HCEC 1CT (cell line): ENCODE data around the gene CLEC4A.
"Not testable (repeated sequence)": the region's sequence is repeated elsewhere in the genome, so short reads cannot be mapped to it uniquely, and the experiment has no call there.

ENCODE experiments used
- DNase-seq: peaks from one replicate; pipeline ENCODE4 v3.0.0-alpha.2; 2017

Gene CLEC4A

GRCh38 chr12:8134398-8134930 is 11.0 kb downstream of the CLEC4A start:
- DNase-seq, result not testable (repeated sequence)

DNA sequence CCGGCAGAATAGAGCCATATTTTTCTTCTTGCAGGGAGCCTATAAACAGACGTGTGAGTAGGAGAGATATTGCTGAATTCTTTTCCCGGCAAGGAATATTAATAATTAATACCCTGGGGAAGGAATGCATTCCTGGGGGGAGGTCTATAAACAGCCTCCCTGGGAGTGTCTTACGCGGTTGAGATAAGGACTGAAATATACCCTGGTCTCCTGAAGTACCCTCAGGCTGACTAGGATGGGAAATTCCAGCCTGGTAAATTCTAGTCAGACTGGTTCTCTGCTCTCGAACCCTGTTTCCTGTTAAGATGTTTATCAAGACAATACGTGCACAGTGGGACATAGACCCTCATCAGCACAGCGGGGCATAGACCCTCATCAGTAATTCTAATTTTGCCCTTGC is 18.2 kb downstream of the CLEC4A start:
- not testable (repeated sequence) for DNase-seq

DNA sequence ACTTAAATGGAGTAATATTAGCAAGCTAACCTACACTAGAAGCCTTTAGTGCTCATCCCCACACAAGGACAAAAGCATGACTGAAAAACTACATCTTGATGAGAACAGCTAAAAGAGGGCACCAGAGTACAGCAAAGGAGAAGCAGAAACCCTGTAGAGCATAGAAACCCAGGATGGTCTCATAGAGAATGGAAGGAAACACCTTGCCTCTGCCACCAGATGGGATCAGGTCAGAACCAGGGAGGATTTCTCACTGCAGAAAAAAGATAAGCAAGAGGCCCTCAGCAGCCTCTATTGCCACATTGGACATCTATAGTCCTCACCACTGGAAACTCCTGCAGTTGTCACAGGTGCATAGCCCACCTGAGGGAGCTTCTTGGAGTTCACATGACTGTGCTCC is 19.8 kb downstream of the CLEC4A start:
- DNase-seq, result no peak

DNA sequence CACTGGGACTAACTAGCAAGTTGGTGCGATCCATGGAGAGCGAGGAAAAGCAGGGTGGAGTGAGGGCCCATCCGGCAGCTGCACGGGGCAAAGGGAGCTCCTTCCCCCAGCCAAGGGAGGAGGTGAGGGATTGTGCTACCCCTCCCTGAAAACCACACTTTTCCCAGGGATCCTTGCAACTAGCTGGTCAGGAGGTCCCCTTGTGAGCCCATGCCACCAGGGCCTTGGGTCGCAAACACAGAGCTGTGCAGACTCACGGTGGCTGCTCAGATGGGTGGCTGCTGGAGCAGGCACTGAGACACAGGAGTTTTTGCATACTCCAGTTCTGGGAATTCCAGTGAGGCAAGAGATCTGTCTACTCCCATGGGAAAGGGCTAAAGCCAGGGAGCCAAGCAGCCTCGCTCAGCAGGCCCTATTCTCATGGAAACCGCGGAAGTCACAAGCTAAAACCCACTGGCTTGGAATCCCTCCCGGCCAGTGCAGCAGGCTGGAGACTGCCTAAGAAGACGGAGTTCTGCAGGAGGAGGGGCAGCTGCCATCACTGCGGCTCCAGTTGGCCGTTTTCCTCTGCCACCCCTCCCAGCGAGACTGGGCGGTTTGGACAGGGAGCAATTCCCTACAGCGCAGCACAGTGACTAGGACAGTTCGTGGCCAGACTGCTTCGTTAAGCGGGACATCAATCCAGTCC is 22.5 kb downstream of the CLEC4A start:
- DNase-seq, result peak; percentile 8

GRCh38 chr12:8146442-8146771 is 23.0 kb downstream of the CLEC4A start:
- DNase-seq, result no peak

DNA sequence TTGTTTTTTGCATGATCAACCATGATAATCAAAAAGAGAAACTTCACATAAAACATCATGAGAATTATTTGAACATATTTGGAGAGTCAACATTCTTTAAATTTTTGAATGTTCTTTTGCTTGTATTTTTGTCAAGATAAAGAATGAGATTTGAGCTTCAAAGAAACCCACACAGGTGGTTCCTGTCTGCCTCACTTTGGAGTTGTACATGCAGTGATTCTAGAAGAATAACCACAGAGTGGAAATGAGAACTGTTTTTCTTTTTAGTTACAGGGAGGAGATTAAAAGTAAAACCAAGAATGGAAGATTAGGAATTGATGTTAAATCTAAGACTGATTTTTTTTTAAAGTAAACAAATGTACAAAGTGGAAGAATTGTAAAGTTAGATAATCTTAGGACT is 31.1 kb downstream of the CLEC4A start:
- no peak for DNase-seq

DNA sequence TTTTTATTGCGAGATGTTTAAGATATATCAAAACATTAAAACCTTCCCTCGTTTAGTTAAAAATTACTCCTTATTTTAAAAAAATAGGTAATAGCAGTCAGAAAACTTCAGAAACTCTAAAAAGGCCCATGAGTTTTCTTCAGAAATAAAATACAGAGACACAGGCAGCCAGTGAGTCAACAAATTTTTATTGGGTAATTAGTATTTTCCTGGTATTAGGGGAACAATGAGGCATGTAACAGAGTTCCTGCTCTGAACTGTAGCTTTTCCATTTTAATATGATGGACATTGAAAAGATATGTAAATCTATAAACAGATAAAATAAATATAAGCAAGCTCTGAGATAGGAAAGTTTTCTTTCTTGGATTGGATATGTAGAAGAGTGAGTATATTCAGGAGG is 33.0 kb downstream of the CLEC4A start:
- DNase-seq, result peak; percentile 28

DNA sequence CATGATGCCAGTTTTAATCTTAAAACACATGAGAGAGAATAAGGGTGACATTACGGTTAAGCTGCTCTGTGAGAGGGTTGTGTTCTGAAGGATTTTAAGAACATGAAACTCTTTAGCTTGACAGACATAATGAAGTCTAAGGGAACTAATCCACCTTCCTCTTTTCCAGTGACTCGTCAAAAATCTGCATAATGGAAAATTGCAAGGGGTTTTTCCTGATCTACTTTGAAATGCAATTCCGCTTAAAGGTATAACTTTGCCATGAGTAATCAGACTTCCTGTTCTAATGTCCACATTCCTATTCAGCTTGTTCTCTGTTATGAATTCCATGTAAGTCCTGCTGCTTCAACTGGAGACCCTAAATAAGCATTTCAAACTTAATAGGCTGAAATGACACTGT is 33.4 kb downstream of the CLEC4A start, which contains the start of gene ZNF705A:
Gene ZNF705A, plus strand, starts transcription at position 171 of the 400 bp plus-strand sequence. CDS start 15,611 bp downstream, outside the sequence.
- DNase-seq, result peak; percentile 72

GRCh38 chr12:8157484-8158198 is 34.2 kb downstream of the CLEC4A start:
- peak; percentile 2 for DNase-seq

DNA sequence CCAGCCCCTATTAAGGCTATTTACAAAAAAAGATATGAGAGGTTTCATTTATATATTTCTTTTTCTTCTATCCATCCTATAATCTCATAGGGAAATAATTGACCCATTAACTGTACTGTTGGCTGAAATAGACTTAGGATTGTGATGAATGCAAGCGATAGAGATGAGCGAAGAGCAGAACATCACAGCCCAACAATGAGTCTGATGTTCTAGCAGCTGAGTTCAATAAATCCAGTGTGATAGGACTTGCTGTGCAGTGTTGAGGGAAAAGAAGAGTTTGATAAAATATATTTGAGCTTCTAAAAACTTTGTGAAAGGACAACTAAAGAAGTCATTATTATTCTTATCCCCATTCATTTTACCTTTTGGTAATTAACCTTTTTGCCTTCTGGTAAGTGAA is 49.5 kb downstream of the CLEC4A start:
- DNase-seq, result not testable (repeated sequence)

DNA sequence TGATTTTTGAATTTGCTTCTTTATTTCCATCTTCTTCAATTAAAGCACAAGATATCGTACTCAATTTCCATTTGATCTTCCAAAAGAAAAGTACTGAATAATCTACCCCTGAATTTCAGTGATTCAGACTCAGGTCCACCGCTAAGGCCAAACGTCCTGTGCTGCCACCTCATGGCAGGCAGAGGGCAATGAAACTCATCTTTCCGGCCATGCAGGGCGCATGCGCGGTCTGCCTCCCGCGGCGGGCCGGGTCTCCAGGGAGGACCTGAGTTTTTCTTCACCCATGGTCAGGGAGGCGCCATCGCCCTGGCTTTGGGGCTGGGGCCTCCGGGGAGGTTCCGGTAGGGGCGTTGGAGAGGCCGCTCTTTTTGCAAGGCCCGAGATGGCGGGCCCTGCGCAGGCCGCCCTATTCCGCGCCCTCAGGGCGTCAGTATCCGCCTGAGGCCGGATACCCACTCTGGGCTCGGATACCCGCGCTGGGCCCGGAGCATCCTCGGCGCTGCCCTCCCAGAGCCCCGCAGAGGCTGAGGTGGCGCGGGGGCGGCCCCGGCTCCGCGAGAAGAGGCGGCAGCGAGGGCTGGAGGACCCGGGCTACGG is 56.7 kb downstream of the CLEC4A start:
- DNase-seq, result peak; percentile 51

GRCh38 chr12:8181271-8181670 is 57.9 kb downstream of the CLEC4A start:
- not testable (repeated sequence) for DNase-seq

DNA sequence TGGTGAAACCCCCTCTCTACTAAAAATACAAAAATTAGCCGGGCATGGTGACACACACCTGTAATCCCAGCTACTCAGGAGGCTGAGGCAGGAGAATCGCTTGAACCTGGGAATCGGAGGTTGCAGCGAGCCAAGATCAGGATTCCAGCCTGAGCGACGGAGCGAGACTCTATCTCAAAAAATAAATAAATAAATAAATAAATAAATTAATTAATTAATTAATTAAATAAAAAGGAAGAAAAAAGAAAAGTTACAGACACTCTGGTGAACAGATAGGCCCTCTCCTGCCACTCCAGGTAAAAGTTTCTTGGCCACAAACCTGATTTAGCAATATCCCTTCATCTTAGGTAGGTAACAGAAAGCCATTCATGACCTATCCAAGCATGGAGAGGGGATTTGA is 59.5 kb downstream of the CLEC4A start:
- not testable (repeated sequence) for DNase-seq

GRCh38 chr12:8183346-8183745 is 59.9 kb downstream of the CLEC4A start:
- not testable (repeated sequence) for DNase-seq

DNA sequence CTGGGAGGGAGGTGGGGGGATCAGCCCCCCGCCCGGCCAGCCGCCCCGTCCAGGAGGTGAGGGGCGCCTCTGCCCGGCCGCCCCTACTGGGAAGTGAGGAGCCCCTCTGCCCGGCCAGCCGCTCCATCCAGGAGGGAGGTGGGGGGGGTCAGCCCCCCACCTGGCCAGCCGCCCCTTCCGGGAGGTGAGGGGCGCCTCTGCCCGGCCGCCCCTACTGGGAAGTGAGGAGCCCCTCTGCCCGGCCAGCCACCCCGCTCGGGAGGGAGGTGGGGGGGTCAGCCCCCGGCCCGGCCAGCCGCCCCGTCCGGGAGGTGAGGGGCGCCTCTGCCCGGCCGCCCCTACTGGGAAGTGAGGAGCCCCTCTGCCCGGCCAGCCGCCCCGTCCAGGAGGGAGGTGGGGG is 60.8 kb downstream of the CLEC4A start:
- not testable (repeated sequence) for DNase-seq

DNA sequence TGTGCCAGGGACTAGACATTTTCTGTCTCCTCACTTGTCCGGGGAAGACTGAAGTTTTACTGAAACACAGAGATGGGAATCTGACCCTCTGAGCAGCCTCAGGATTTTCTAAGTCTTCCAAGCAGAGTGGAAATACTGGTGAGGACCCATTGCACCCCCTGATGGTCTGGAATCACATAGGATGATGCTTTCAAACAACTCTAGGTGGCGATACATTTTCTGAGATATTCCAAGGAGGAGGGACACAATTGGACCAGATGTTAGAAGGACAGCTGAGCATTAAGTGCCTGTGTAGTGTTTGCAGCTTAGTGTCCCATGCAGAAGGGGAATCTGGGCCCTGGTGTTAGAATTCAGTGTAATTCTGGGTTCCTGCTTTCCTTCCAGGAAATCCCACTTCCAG is 64.7 kb downstream of the CLEC4A start:
- DNase-seq, result peak; percentile 4
